ENCODE measurements around the gene BCAN.
"Not testable (repeated sequence)": the region's sequence is repeated elsewhere in the genome, so short reads cannot be mapped to it uniquely, and the experiment has no call there.

The BCAN gene

DNA sequence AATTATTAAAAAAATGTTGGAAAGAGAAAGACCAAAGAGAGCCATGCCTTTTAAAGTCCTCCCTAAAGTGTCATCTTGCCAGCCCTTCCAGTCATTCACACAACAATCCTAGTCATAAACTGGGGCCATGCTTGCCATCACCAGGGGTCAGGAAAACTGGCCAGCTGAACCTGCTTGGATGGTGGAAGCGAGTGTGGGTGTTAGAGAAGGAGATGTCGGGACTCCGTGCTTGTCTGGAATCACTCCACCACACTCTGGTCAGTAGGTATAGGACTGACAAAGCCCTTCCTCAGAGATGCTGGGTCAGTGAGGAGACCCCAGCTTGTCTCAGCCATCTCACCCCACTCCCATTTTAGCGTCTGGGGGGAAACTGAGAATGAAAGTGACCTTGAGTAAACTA lies 26.0 kb upstream of the BCAN start:
- no peak for DNase-seq (ENCODE audit: low read depth in 1 of 2, low spot score in 1 of 2)

DNA sequence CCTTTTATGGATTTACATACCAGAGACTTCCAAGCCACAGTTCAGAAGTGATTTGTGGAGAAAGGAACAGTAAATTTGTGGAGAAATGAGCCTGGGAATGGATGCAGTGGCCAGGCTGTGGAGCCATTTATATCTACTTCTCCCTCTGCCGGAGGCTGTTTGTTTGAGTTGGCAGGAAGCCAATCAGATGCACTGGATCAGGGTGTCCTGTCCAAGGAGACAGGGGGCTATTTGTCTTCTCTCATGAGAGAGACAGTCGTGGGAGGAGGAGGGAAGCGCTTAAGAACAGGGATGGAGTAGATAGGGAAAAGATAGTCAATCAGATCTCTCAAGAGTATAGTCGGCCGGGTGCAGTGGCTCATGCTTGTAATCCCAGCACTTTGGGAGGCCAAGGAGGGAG lies 25.5 kb upstream of the BCAN start:
- no peak for DNase-seq (ENCODE audit: low read depth in 1 of 2, low spot score in 1 of 2)

DNA sequence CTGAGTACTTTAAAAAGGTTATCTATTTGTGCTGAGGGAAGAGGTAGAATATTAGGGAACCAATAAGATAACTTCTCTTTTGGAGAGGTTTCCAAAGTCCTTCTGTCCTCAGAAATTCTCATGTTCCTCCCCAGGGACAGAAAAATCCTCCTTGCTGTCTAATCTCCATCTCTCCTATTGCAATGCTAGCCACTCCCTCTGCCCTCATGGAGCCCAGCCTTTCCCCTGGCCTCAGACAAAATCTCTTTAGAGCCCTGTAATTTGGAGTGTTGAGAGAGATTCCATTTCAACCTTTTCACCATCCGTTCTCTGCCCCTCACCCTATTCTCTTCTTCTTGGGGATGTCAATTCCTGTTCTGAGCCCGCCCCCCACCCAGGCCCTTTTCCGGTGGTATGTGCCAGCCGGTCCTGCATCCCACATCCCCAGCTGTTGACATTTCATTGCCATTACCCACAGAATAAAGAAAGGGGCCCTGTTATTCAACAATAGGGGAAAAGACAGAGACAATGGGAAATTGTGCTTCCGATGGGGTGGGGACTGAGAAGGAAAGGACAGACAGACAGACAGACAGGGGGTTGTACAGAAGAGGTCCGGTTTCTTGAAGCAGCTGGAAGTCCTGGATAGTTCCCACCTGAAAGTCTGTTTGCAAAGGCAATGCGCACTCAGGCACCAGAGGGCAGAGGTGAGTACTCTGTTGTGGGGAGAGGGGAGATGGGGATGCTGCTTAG lies 22.9 kb upstream of the BCAN start, which contains the start of gene HAPLN2:
HAPLN2 (plus strand) TSS at position 563 of the 729 bp plus-strand sequence. CDS start 4,076 bp downstream, outside the sequence.
- DNase-seq (ENCODE audit: low read depth in 1 of 2, low spot score in 1 of 2), result no peak

DNA sequence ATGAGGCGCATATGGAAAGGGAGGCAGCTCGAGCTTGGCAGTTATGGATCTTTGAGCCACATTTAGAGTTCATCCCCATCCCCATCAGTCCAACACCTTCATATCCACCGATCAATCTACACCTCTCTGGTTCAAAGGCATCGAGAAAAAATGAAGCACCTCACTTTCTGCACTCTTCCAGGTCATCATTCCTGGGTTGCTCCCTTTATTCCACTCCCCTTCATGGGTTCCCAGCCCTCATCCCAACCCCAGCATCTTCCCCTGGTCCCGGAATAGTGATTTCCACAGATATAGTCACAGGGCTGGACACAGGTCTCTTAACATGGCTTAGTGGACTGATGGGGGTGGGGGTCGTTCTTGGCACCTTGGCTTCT lies 22.3 kb upstream of the BCAN start:
- DNase-seq (ENCODE audit: low read depth in 1 of 2, low spot score in 1 of 2), result no peak

DNA sequence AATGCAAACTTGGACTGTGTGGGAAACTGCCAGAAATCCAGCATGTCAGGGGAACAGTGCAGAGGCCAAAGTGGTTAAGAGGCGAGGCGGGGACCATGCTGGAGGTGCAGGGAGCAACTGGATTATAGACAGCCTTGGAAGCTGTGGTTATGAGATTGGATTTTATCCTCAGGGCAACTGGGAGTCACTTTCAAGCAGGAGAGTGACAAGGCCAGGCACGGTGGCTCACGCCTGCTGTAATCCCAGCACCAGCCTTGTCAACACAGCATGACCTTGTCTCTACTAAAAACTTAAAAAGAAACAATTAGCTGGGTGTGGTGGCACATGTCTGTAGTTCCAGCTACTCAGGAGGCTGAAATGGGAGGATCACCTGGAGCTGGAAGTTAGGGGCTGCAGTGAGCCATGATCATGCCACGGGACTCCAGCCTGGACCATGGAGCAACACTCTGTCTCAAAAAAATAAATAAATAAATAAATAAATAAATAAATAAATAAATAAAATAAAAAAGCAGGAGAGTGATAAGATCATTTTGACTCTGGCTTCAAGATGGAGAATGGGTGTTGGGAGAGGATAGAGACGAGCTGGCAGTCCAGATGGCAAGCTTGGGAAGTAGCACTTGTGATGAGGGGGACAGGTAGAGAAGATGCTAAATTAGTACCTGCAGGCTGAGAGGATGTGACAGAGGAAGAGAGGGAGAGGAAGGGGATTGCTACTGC lies 19.2 kb upstream of the BCAN start:
- no peak for DNase-seq (ENCODE audit: low read depth in 1 of 2, low spot score in 1 of 2)

DNA sequence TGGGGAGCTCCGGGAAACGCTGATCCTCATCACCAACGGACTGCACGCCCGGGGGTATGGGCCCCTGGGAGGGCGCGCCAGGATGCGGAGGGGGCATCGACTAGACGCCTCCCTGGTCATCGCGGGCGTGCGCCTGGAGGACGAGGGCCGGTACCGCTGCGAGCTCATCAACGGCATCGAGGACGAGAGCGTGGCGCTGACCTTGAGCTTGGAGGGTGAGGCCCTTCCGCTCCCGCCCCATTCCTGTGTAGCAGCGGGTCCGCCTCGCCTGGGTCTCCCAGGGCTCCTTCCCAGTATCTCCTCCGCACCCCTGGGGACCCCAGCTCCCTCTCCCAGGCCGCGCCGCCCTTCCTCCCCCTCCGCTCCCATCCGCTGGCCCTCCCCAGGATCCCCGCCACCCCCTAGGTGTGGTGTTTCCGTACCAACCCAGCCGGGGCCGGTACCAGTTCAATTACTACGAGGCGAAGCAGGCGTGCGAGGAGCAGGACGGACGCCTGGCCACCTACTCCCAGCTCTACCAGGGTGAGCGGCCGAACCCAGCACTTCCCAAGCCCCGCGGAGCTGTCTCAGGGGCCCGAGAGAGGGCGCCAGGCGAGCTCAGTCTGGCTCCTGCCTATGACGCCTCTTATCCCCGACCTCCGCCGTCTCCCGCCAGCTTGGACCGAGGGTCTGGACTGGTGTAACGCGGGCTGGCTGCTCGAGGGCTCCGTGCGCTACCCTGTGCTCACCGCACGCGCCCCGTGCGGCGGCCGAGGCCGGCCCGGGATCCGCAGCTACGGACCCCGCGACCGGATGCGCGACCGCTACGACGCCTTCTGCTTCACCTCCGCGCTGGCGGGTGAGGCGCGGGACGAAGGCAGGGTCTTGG lies 17.7 kb upstream of the BCAN start:
- DNase-seq (ENCODE audit: low read depth in 1 of 2, low spot score in 1 of 2), result peak in 1 of 2 donors; percentile 26

DNA sequence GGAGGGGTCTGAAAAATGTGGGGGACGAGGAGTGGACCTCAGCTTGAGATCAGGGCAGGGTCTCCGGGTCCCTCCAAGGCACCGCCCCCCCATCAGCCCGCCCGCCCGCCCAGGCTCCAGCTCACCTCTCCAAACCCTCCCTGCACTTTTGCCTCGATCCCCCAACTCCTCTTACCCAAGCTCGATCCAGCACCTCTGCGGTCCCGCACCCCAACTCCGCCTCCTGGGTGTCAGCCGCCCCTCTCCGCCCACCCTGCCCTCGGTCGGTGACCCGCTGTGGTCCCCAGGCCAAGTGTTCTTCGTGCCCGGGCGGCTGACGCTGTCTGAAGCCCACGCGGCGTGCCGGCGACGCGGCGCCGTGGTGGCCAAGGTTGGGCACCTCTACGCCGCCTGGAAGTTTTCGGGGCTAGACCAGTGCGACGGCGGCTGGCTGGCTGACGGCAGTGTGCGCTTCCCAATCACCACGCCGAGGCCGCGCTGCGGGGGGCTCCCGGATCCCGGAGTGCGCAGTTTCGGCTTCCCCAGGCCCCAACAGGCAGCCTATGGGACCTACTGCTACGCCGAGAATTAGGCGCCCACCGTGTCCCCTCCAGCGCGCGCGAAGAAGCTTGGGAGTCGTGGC lies 17.0 kb upstream of the BCAN start:
- no peak for DNase-seq (ENCODE audit: low read depth in 1 of 2, low spot score in 1 of 2)

DNA sequence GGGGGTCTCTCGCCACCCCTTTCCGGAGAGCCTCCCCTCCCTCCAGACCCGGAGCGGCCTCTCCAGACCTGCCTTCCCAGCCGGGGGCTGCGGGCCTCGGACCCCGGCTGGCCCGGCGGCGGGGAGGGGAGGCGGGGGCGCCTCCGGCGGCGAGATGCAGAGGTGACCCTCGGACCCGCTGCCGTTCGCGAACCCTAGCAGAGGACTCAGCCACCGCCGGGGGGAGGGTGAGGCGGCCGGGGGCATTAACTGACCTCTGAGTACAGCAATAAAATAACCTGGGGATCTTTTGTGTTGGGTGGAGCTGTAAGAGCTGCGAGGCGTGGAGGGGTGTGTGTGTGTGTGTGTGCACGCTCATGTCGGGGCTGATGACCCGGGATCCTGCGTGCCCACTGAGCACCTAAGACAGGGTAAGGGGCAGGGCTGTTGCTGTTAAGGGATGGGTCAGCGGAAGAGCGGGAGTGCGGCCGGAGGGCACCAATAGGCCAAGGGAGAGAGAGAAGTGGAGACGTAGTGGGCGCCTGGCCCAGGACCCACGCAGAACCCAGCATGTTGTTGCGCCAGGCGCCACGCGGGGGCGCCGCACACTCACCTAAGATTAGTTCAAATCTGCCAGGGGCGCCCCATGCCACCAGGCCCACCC lies 16.4 kb upstream of the BCAN start:
- DNase-seq (ENCODE audit: low read depth in 1 of 2, low spot score in 1 of 2), result peak; percentile 41 to 59

DNA sequence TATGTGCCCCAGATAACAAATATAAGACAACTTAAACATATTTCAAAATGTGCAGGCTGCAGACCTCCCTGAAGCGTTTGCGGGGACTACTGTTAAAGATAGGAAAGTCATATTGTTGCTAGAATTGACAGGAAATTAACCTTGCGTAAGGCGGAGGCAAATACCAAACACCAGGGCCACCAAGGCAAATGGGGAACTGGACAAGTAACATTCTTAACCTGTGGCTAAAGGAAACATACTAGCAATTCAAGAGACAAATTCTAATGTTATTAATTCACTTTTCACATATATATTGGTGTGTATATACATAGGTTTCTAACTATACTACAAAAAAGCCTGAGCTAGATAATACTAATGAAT lies 15.9 kb upstream of the BCAN start:
- no peak for DNase-seq (ENCODE audit: low read depth in 1 of 2, low spot score in 1 of 2)

DNA sequence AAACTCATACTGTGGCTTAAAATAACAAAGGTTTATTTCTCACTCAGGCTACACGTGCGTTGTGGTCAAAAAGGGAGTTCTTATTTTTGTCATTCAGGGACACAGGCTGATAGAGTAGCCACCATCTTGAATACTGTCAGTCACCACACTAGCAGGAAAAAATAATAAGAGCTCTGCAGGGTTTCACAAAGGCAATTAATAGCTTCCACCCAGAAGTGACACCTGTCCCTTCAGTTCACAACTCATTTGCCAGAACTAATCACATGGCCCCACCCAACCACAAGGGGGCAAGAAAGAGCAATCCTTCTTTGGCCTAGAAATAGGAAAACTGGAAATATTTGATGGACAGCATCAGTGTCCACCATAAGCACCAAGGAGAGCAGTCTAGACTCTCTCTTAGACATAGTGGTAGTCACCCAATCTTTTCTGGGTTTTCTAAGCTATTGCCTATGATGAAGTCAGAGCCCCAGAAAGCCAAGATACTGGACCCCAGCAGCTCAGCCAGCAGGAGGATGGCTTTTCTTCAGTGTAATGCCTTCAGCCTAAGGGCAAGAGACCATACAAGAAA lies 14.5 kb upstream of the BCAN start:
- DNase-seq (ENCODE audit: low read depth in 1 of 2, low spot score in 1 of 2), result no peak

DNA sequence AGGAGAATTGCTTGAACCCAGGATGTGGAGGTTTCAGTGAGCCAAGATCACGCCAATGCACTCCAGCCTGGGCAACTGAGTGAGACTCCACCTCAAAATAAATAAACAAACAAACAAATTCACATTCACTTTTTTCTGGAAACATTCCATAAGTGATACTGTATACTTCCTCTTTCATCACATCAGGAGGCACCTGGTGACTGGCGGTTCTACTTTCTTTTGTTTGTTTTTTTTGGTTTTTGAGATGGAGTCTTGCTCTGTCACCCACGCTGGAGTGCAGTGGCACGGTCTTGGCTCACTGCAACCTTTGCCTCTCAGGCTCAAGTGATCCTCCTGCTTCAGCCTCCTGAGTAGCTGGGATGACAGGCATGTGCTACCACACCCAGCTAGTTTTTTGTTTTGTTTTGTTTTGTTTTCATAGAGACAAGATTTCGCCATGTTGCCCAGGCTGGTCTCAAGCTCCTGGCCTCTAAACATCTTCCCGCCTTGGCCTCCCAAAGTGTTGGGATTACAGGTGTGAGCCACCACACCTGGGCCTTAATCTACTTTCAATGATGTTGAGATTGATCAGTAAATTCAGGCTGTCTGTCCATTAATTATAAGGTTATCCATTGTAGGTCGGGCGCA lies 12.0 kb upstream of the BCAN start:
- DNase-seq (ENCODE audit: low read depth in 1 of 2, low spot score in 1 of 2), result no peak

DNA sequence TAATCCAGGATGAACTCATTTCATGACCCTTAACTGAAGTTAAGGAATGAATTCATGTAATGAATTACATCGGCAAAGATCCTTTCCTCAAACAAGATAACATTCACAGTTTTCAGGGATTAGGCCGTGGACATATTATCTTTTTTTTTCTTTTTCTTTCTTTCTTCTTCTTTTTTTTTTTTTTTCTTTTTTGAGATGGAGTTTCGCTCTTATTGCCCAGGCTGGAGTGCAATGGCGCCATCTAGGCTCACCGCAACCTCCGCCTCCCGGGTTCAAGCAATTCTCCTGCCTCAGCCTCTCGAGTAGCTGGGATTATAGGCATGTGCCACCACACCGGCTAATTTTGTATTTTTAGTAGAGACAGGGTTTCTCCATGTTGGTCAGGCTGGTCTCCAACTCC lies 10.8 kb upstream of the BCAN start:
- not testable (repeated sequence) for DNase-seq (ENCODE audit: low read depth in 1 of 2, low spot score in 1 of 2)

DNA sequence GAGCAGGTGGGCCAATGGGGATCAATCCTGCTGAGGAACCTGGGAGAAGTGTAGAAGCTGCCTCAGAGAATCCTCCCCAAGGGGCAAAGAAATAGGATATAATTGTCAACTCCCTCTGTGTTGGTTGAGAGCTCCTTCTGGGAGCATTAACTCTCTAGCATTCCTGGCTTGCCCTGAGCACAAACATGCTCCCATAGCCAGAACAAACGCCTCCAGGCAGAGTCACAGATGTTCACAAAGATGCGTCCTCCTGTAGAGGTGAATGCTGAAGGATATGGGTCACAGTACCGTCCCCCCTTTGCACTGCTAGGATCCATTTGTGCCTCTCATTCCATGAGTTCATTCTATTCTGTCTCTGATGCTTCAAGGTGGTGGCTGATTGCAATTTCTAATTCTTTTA lies 9.6 kb upstream of the BCAN start:
- no peak for DNase-seq (ENCODE audit: low read depth in 1 of 2, low spot score in 1 of 2)

DNA sequence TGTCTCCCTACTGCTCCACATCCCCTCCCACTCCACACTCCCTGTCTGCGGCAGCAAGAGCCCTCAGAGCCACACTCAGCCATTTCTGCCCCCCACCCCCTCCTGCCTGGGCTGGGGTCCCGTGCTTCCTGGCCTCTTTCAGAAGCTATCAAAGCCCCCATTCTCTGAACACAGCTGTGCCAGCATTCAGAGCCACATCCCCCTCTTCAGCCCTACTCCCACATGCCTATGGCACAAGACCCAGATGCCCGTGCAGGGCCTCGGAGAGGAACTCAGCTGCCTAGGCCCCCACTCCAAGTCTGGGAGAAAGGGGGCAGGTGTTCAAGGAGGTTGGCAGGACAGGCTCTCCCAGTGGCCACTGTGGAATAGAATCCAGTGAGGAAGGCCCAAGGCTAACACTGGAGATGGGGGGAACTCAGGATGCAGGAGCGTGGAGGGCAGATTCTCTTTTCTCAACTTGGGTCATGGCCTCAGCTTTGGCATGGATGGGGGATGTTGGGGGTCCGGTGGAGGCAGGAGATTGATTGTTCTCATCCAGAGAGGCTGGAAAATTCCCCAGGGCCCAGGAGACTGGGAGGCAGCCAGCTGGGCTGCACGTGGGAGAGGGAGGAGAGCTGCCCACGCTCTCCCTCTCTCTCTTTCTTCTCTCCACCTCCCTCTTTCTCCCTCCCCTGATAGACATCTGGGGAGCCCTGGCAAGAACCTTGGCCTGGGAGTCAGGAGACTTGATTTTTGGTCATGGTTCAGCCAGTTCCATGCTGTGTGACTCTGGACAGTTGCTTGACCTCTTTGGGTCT lies 3.5 kb upstream of the BCAN start:
- DNase-seq (ENCODE audit: low read depth in 1 of 2, low spot score in 1 of 2), result no peak

DNA sequence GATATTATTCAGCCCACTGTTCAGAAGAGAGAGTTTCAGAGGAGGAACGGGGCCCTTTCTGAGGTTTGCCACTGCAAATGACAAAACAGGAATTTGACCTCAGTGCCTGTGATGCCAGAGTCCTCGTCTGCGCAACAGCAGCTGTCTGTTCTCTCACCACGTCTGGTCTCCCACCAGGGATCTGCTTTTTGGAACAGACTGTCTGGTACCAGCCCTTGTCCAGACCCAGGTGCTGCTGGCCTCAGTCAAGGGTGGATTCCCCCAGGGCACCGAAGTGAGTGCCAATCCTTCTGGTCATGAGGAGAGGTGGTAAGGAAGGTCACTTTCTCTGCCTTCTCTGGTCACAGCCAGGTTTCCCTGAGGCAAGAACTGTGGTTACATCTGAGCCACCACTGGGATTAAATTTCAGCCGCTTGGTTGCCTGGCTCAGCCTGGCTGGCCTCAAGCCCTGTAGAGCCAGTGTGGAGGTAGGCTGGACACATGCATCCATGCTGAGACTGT lies 2.3 kb upstream of the BCAN start:
- DNase-seq (ENCODE audit: low read depth in 1 of 2, low spot score in 1 of 2), result no peak

DNA sequence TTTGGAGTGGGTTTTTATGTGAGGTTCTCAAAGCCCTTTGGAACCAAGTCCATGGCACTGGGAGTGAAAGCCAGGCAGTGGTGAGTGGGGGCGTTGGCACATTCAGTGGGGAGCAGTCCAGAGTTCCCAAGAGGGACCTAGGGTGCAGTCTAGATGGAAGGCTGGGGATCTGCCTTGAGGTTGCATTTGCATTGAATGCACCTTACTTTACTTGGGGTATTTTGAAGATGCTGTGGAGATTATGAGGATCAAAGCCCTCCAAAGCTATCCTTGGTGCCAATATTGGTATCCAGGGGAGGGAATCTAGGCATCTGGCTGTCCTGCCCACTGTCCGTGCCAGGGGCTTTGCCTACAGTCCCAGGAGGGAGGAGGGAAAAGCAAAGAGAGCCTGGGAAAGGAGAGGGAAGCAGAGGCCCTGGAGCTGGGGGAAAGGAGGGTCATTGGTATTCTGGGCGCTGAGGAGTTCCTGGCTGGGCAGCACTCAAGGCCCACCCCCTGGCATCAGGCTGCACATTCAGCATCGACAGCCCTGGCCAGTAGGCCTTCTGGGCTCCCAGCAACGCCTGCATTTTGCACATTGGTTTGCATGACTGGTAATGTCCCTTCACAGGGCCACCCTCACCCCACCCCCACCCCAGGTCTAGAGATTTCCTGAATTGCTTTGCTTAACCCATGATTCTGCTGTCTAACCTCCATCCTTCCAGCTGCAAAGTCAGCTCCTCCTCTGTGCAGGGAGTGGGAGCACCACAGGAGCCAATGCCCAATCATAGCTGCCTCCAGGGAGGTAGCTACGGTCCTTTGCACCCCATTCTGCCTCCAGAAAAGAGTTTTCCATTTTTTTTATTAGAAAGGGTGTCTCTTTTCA lies 843 bp upstream of the BCAN start:
- no peak for DNase-seq (ENCODE audit: low read depth in 1 of 2, low spot score in 1 of 2)

DNA sequence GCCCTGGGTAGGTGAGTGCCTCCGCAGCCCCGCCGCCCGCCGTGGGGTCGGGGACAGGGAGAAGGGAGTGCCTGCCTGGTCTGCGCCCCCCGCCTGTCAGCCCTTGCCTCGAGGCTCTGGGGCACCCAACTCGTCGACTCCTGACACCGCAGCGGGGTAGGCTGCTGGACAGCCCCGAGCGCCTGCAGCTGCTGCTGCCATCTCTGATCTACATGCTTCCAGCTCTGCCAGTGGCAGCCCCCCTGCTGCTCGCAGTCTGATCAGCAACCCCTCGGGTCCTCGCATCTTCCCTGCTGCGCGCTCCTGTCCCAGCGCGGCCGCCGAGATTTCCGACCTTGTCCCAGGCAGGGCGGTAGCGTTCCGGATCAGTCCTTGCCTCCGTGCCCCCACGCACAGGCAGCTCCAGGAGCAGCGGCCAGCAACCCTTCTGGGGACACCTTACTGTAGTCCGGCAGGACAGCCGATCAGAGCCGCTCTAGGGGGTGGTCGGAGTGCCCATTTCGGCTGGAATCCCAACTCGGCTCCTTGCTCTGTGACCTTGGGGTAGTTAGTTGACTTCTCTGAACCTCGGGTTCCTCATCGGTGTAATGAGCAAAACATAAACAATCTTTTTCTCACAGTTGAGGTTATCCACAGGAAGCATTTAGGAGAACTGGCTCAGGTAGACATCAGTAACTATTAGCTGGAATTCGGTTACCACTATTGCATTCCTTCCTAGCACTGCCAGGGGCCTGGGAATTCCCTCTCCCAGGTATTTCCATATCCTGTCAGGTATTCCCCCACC lies 540 bp downstream of the BCAN start:
- DNase-seq (ENCODE audit: low read depth in 1 of 2, low spot score in 1 of 2), result no peak
